ENCODE measurements around the gene CLEC10A.
"Not testable (repeated sequence)": the region's sequence is repeated elsewhere in the genome, so short reads cannot be mapped to it uniquely, and the experiment has no call there.

The CLEC10A gene

DNA sequence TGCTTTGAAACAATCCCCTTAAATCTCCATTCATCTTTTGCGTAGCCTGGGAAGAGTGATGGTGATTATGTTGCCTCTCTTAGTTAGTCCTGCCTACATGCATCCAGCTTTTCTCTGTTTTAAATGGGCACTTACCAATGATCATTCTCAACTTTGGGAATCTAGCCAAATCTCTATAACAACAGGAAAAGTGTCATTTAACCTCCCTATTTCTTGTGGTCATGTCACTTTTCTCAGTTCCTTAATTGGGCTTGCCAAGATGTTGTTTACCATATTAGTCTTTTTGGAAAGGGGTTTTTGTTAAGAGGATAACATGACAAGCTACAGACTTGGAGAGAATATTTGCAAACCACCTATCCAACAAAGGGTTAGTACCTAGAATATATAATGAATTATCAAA, 15.6 kb upstream of the CLEC10A start:
- no peaks in the 10 kb centered on the region for H3K4me1 ChIP-seq (ENCODE audit: control insufficient read depth in 1 of 2, insufficient read depth in 2 of 2, low read length in 2 of 2)
- H3K27me3 ChIP-seq (ENCODE audit: control insufficient read depth in 1 of 2, insufficient read depth in 2 of 2, low read length in 2 of 2): no peaks in the 10 kb centered on the region
- H3K4me3 ChIP-seq (ENCODE audit: low read depth in 1 of 2, low read length in 2 of 2): no peak overlapping the region
- no peaks in the 10 kb centered on the region for H3K36me3 ChIP-seq (ENCODE audit: control insufficient read depth in 1 of 2, insufficient read depth in 2 of 2, low read length in 2 of 2)
- no peak overlapping the region for H3K9ac ChIP-seq (ENCODE audit: low read depth in 1 of 2, low read length in 2 of 2)
- no peaks in the 10 kb centered on the region for H3K9me3 ChIP-seq (ENCODE audit: control insufficient read depth in 1 of 2, low read length in 2 of 2)
- no peak overlapping the region for H3K27ac ChIP-seq (ENCODE audit: low read depth, low read length)

DNA sequence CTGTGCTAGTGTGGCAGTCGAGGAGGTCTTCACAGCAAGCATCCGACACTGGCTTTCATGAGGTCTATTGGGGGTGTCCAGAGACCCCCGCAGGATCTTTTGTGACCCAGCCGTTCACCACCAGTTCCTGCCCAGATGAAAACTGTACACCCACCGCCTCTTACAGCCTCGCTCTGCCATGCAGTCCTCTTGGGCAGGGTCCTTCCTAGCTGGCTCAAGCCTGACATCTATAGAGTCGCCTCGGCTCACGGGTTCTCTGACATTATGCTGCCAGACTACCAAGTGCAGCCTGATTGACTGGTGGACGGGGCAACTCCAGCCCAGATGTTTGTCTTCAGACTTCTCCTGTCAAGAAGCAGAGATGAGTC, 14.6 kb upstream of the CLEC10A start:
- no peak overlapping the region for H3K27ac ChIP-seq (ENCODE audit: low read depth, low read length)
- H3K4me3 ChIP-seq (ENCODE audit: low read depth in 1 of 2, low read length in 2 of 2): peak overlapping the region in 1 of 2 donors; percentile 6
- no peak overlapping the region for H3K9ac ChIP-seq (ENCODE audit: low read depth in 1 of 2, low read length in 2 of 2)
- H3K9me3 ChIP-seq (ENCODE audit: control insufficient read depth in 1 of 2, low read length in 2 of 2): no peaks in the 10 kb centered on the region
- H3K36me3 ChIP-seq (ENCODE audit: control insufficient read depth in 1 of 2, insufficient read depth in 2 of 2, low read length in 2 of 2): no peaks in the 10 kb centered on the region
- no peaks in the 10 kb centered on the region for H3K4me1 ChIP-seq (ENCODE audit: control insufficient read depth in 1 of 2, insufficient read depth in 2 of 2, low read length in 2 of 2)
- no peaks in the 10 kb centered on the region for H3K27me3 ChIP-seq (ENCODE audit: control insufficient read depth in 1 of 2, insufficient read depth in 2 of 2, low read length in 2 of 2)

DNA sequence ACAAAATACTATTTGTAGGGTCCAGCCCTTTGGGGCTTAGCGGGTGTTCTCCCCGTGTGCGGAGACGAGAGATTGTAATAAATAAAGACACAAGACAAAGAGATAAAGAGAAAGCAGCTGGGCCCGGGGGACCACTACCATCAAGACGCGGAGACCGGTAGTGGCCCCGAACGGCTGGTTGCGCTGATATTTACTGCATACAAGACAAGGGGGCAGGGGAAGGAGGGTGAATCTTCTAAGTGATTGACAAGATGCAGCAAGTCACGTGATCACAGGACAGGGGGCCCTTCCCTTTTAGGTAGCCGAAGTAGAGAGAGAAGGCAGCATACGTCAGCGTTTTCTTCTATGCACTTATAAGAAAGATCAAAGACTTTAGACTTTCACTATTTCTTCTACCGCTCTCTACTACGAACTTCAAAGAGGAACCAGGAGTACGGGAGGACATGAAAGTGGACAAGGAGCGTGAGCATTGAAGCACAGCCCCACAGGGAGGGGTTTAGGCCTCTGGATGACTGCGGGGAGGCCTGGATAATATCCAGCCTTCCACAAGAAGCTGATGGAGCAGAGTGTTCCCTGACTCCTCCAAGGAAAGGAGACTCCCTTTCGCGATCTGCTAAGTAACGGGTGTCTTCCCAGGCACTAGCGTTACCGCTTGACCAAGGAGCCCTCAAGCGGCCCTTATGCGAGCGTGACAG, 11.4 kb upstream of the CLEC10A start:
- H3K27ac ChIP-seq (ENCODE audit: low read depth, low read length); H3K9ac ChIP-seq (ENCODE audit: low read depth in 1 of 2, low read length in 2 of 2); H3K36me3 ChIP-seq (ENCODE audit: control insufficient read depth in 1 of 2, insufficient read depth in 2 of 2, low read length in 2 of 2); H3K9me3 ChIP-seq (ENCODE audit: control insufficient read depth in 1 of 2, low read length in 2 of 2); H3K4me3 ChIP-seq (ENCODE audit: low read depth in 1 of 2, low read length in 2 of 2); H3K4me1 ChIP-seq (ENCODE audit: control insufficient read depth in 1 of 2, insufficient read depth in 2 of 2, low read length in 2 of 2); H3K27me3 ChIP-seq (ENCODE audit: control insufficient read depth in 1 of 2, insufficient read depth in 2 of 2, low read length in 2 of 2): not testable (repeated sequence)

DNA sequence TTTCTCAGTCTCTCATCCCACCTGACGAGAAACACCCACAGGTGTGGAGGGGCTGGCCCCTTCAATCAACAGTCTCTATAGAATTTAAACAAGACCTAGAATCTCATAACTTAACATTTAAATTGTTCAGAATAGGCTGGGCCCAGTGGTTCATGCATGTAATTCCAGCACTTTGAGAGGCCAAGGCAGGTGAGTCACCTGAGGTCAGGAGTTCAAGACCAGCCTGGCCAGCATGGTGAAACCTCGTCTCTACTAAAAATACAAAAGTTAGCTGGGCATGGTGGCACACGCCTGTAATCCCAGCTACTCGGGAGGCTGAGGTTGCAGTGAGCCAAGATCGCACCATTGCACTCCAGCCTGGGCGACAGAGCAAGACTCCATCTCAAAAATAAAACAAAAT, 9.5 kb upstream of the CLEC10A start:
- H3K9ac ChIP-seq (ENCODE audit: low read depth in 1 of 2, low read length in 2 of 2); H3K9me3 ChIP-seq (ENCODE audit: control insufficient read depth in 1 of 2, low read length in 2 of 2); H3K36me3 ChIP-seq (ENCODE audit: control insufficient read depth in 1 of 2, insufficient read depth in 2 of 2, low read length in 2 of 2); H3K27me3 ChIP-seq (ENCODE audit: control insufficient read depth in 1 of 2, insufficient read depth in 2 of 2, low read length in 2 of 2); H3K27ac ChIP-seq (ENCODE audit: low read depth, low read length); H3K4me3 ChIP-seq (ENCODE audit: low read depth in 1 of 2, low read length in 2 of 2); H3K4me1 ChIP-seq (ENCODE audit: control insufficient read depth in 1 of 2, insufficient read depth in 2 of 2, low read length in 2 of 2): not testable (repeated sequence)

DNA sequence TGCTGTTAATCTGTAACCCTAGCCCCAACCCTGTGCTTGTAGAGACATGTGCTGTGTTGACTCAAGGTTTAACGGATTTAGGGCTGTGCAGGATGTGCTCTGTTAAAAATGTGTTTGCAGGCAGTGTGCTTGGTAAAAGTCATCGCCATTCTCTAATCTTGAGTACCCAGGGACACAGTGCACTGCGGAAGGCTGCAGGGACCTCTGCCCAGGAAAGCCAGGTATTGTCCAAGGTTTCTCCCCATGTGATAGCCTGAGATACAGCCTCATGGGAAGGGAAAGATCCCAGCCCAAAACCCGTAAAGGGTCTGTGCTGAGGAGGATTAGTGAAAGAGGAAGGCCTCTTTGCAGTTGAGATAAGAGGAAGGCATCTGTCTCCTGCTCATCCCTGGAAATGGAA, 8.4 kb upstream of the CLEC10A start:
- H3K9ac ChIP-seq (ENCODE audit: low read depth in 1 of 2, low read length in 2 of 2); H3K27me3 ChIP-seq (ENCODE audit: control insufficient read depth in 1 of 2, insufficient read depth in 2 of 2, low read length in 2 of 2); H3K9me3 ChIP-seq (ENCODE audit: control insufficient read depth in 1 of 2, low read length in 2 of 2); H3K27ac ChIP-seq (ENCODE audit: low read depth, low read length); H3K36me3 ChIP-seq (ENCODE audit: control insufficient read depth in 1 of 2, insufficient read depth in 2 of 2, low read length in 2 of 2); H3K4me1 ChIP-seq (ENCODE audit: control insufficient read depth in 1 of 2, insufficient read depth in 2 of 2, low read length in 2 of 2); H3K4me3 ChIP-seq (ENCODE audit: low read depth in 1 of 2, low read length in 2 of 2): not testable (repeated sequence)

DNA sequence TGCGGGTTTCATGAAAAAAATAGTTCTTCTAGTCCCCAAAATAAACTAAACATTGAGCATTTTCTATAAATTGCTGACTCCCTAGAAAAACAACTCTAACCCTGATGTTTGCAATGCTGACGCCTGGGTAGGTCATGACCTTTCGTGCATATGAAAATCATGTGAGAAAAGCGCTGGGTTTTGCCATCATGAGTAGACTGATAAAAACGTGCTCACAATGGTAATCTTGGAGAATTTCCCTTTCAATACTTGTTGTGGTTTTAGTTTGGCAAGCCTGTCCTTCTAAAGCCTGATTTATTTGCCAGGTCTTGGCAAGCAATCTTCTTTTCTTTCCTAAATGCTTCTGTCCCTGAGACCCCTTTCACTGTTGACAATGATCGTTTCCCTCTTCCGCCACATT, 4.0 kb upstream of the CLEC10A start:
- H3K4me1 ChIP-seq (ENCODE audit: control insufficient read depth in 1 of 2, insufficient read depth in 2 of 2, low read length in 2 of 2): no peaks in the 10 kb centered on the region
- no peak overlapping the region for H3K27ac ChIP-seq (ENCODE audit: low read depth, low read length)
- H3K36me3 ChIP-seq (ENCODE audit: control insufficient read depth in 1 of 2, insufficient read depth in 2 of 2, low read length in 2 of 2): no peaks in the 10 kb centered on the region

DNA sequence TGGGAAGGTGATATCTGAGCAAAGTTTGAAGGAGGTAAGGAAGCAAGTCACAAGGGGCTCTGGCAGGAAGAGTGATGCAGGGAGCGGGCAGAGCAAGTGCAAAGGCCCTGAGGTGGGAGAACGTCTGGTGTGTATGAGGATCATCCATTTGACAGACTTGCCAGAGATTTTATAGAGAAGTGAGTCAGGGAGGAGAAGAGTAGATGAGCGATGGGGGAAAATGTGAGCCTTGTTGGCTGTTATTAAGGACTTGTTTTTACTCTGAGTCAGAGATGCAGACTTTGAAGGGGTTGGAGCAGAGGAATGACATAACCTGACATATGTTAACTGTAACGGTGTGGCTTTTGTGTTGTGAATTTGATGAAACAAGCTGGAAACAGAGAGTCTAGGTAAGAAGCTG, 3.5 kb upstream of the CLEC10A start:
- no peak overlapping the region for H3K9ac ChIP-seq (ENCODE audit: low read depth in 1 of 2, low read length in 2 of 2)
- no peak overlapping the region for H3K27ac ChIP-seq (ENCODE audit: low read depth, low read length)
- no peak overlapping the region for H3K4me3 ChIP-seq (ENCODE audit: low read depth in 1 of 2, low read length in 2 of 2)
- H3K9me3 ChIP-seq (ENCODE audit: control insufficient read depth in 1 of 2, low read length in 2 of 2): no peaks in the 10 kb centered on the region
- H3K4me1 ChIP-seq (ENCODE audit: control insufficient read depth in 1 of 2, insufficient read depth in 2 of 2, low read length in 2 of 2): no peaks in the 10 kb centered on the region
- no peaks in the 10 kb centered on the region for H3K27me3 ChIP-seq (ENCODE audit: control insufficient read depth in 1 of 2, insufficient read depth in 2 of 2, low read length in 2 of 2)
- no peaks in the 10 kb centered on the region for H3K36me3 ChIP-seq (ENCODE audit: control insufficient read depth in 1 of 2, insufficient read depth in 2 of 2, low read length in 2 of 2)

More for the DNA sequence above, 4.0 kb upstream of the CLEC10A start:
- Histone ChIP-seq H3K4me3 (ENCODE audit: low read depth in 1 of 2, low read length in 2 of 2) (no peak overlapping the region), H3K9ac (ENCODE audit: low read depth in 1 of 2, low read length in 2 of 2) (no peak overlapping the region), H3K27me3 (ENCODE audit: control insufficient read depth in 1 of 2, insufficient read depth in 2 of 2, low read length in 2 of 2) (no peaks in the 10 kb centered on the region), H3K9me3 (ENCODE audit: control insufficient read depth in 1 of 2, low read length in 2 of 2) (no peaks in the 10 kb centered on the region)

DNA sequence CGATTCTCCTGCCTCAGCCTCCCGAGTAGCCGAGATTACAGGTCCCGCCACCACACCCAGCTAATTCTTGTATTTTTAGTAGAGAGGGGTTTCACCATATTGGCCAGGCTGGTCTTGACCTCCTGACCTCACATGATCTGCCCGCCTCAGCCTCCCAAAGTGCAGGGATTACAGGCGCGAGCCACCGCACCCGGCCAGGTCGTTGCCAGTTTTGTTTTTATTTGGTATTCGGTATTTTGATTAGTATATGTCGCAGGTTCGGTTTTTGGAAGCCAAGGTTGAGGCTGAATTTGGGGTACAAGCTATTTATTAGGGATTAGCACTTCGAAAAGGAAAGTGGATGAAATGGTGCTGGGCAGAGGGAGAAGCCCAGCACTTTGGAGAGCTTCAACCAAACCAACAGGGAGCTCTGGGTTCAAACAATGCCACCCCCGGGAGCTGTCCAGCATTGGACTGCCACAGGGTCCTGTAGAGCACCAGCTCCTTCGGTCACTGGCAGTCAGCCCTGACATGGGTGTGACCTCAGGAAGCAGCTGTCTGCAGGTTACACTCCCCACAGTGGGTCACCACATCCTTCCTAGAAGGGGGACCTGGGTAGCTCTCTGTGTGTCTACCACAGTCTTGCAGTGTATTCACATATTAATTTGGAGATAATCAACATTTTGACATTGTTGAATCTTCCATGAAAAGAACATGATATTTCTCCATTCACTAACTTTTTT, 1.5 kb upstream of the CLEC10A start:
- Histone ChIP-seq H3K4me3 (ENCODE audit: low read depth in 1 of 2, low read length in 2 of 2) (no peak overlapping the region), H3K27me3 (ENCODE audit: control insufficient read depth in 1 of 2, insufficient read depth in 2 of 2, low read length in 2 of 2) (no peaks in the 10 kb centered on the region), H3K4me1 (ENCODE audit: control insufficient read depth in 1 of 2, insufficient read depth in 2 of 2, low read length in 2 of 2) (no peaks in the 10 kb centered on the region), H3K27ac (ENCODE audit: low read depth, low read length) (no peak overlapping the region), H3K36me3 (ENCODE audit: control insufficient read depth in 1 of 2, insufficient read depth in 2 of 2, low read length in 2 of 2) (no peaks in the 10 kb centered on the region), H3K9ac (ENCODE audit: low read depth in 1 of 2, low read length in 2 of 2) (no peak overlapping the region), H3K9me3 (ENCODE audit: control insufficient read depth in 1 of 2, low read length in 2 of 2) (no peaks in the 10 kb centered on the region)

DNA sequence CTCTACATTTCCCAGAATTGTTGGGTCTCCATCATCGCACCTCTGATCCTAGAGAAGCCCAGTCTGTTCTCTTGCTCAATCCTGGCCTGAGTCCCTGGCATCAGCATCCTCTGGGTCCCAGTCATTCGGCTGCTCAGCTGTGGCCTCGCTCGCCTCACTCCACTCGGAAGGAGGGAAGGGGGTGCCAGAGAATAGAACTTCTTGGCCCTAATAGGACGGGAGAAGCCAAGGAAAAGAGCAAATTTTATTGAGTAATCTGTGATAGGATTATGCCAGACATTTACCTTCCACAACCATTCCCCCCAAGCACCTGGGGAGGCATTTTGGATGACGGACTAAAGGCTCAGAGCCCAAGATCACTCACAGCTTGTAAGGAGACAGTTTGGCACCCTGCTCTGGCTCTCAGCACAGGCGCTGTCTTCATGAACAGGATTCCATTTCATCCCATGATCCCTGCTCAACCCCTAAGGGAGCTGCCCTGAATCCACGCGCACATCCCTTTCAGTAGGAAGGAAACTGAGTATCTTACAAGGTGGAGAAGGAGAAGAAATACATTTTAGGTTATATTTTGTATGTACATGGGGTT, 498 bp upstream of the CLEC10A start:
- no peak overlapping the region for H3K9ac ChIP-seq (ENCODE audit: low read depth in 1 of 2, low read length in 2 of 2)
- H3K4me3 ChIP-seq (ENCODE audit: low read depth in 1 of 2, low read length in 2 of 2): no peak overlapping the region
- H3K36me3 ChIP-seq (ENCODE audit: control insufficient read depth in 1 of 2, insufficient read depth in 2 of 2, low read length in 2 of 2): no peaks in the 10 kb centered on the region
- H3K9me3 ChIP-seq (ENCODE audit: control insufficient read depth in 1 of 2, low read length in 2 of 2): no peaks in the 10 kb centered on the region
- H3K4me1 ChIP-seq (ENCODE audit: control insufficient read depth in 1 of 2, insufficient read depth in 2 of 2, low read length in 2 of 2): no peaks in the 10 kb centered on the region
- H3K27me3 ChIP-seq (ENCODE audit: control insufficient read depth in 1 of 2, insufficient read depth in 2 of 2, low read length in 2 of 2): no peaks in the 10 kb centered on the region
- H3K27ac ChIP-seq (ENCODE audit: low read depth, low read length): no peak overlapping the region

DNA sequence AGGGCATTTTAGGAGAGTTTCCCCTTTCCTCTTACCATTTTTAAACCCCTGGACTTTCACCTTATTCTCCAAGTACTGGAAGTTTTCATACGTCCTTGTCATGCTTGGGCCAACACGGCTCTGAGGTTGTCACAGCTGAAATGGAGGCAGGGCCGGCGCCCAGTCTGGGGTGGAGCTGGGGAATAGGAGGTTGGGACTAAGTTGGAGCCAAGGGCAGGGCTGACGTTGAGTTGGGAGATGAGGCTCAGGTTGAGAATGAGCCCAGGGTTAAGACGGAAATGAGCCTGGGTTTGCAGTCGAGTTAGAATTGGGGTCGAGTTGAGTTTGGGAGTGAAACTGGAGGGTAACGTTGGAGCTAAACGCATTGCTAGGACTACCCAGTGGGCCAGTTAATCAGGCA, 1.3 kb downstream of the CLEC10A start:
- Histone ChIP-seq H3K4me3 (ENCODE audit: low read depth in 1 of 2, low read length in 2 of 2) (peak overlapping the region in 1 of 2 donors; percentile 28), H3K36me3 (ENCODE audit: control insufficient read depth in 1 of 2, insufficient read depth in 2 of 2, low read length in 2 of 2) (no peaks in the 10 kb centered on the region), H3K9ac (ENCODE audit: low read depth in 1 of 2, low read length in 2 of 2) (no peak overlapping the region), H3K4me1 (ENCODE audit: control insufficient read depth in 1 of 2, insufficient read depth in 2 of 2, low read length in 2 of 2) (no peaks in the 10 kb centered on the region), H3K27me3 (ENCODE audit: control insufficient read depth in 1 of 2, insufficient read depth in 2 of 2, low read length in 2 of 2) (no peaks in the 10 kb centered on the region), H3K27ac (ENCODE audit: low read depth, low read length) (no peak overlapping the region), H3K9me3 (ENCODE audit: control insufficient read depth in 1 of 2, low read length in 2 of 2) (no peaks in the 10 kb centered on the region)

All from duodenal mucosa (tissue), 2 donors.